OCI-LY1 (cell line): Measurements from ENCODE around the gene SERPINI1.
A peak's percentile ranks its signal among the peaks of the same experiment; 100 is the strongest.

Experiments
- H2AFZ ChIP-seq: fragments of 200-600 bp; sonication (generic), shearing (Covaris generic); 2 replicates; pipeline ENCODE4 v1.6.0; 2014; ENCODE audit warnings: antibody characterized with exemption, mild to moderate bottlenecking, low read length
- H3F3A ChIP-seq: fragments of 200-600 bp; sonication (generic), shearing (Covaris generic); 2 replicates; pipeline ENCODE4 v1.6.0; 2014; ENCODE audit warnings: mild to moderate bottlenecking, antibody characterized with exemption, low read length, moderate library complexity; ENCODE audit not compliant: insufficient read depth
- H3K27ac ChIP-seq: fragments of 200-600 bp; sonication (generic); 2 replicates; pipeline ENCODE4 v1.5.1; 2014; ENCODE audit warnings: low read length, mixed run types, mild to moderate bottlenecking, low read depth; ENCODE audit not compliant: poor library complexity, severe bottlenecking
- H3K27me3 ChIP-seq: fragments of 200-600 bp; sonication (generic); 2 replicates; pipeline ENCODE4 v1.6.0; 2014; ENCODE audit warnings: antibody characterized with exemption, mild to moderate bottlenecking, low read length, moderate library complexity; ENCODE audit not compliant: insufficient read depth
- H3K36me3 ChIP-seq: fragments of 200-600 bp; sonication (generic); 2 replicates; pipeline ENCODE4 v1.6.1; 2014; ENCODE audit warnings: mild to moderate bottlenecking, antibody characterized with exemption, low read length, moderate library complexity, mixed read lengths; ENCODE audit not compliant: insufficient read depth
- H3K4me1 ChIP-seq: fragments of 200-600 bp; sonication (generic); 2 replicates; pipeline ENCODE4 v1.5.1; 2014; ENCODE audit warnings: mild to moderate bottlenecking, low read length, moderate library complexity; ENCODE audit not compliant: insufficient read depth, severe bottlenecking
- H3K4me2 ChIP-seq: fragments of 200-600 bp; sonication (generic), shearing (Covaris generic); 2 replicates; pipeline ENCODE4 v1.6.1; 2014; ENCODE audit warnings: low read length
- H3K4me3 ChIP-seq: fragments of 200-600 bp; sonication (generic); 2 replicates; pipeline ENCODE4 v1.5.1; 2014; ENCODE audit warnings: low read length, low read depth, mild to moderate bottlenecking, mixed read lengths; ENCODE audit not compliant: poor library complexity, severe bottlenecking
- H3K79me2 ChIP-seq: fragments of 200-600 bp; shearing (Covaris generic); 2 replicates; pipeline ENCODE4 v1.6.1; 2016; ENCODE audit warnings: mixed run types, low read length, mixed read lengths; ENCODE audit not compliant: insufficient read depth
- H3K9ac ChIP-seq: fragments of 200-600 bp; sonication (generic), shearing (Covaris generic); 2 replicates; pipeline ENCODE4 v1.6.1; 2014; ENCODE audit warnings: mild to moderate bottlenecking, low read length, mixed read lengths
- H3K9me2 ChIP-seq: fragments of 200-600 bp; sonication (generic), shearing (Covaris generic); 2 replicates; pipeline ENCODE4 v1.6.1; 2014; ENCODE audit warnings: low read depth, mild to moderate bottlenecking, low read length, mixed read lengths
- H3K9me3 ChIP-seq: fragments of 200-600 bp; shearing (Covaris generic); 2 replicates; pipeline ENCODE4 v1.6.1; 2014; ENCODE audit warnings: low read length, mixed read lengths
- H4K20me1 ChIP-seq: fragments of 200-600 bp; sonication (generic), shearing (Covaris generic); 2 replicates; pipeline ENCODE4 v1.6.0; 2016; ENCODE audit warnings: mild to moderate bottlenecking, low read length; ENCODE audit not compliant: insufficient read depth
- CTCF ChIP-seq: fragments of 200-600 bp; sonication (generic), shearing (Covaris generic); IDR thresholded peaks from 2 replicates; pipeline ENCODE4 v1.5.1; 2017; ENCODE audit warnings: mild to moderate bottlenecking, antibody characterized with exemption, low read length, moderate library complexity, mixed read lengths
- EZH2 ChIP-seq: fragments of 200-600 bp; sonication (generic), shearing (Covaris generic); IDR thresholded peaks from 2 replicates; pipeline ENCODE4 v1.8.0; 2017; ENCODE audit warnings: borderline replicate concordance, mixed run types, mild to moderate bottlenecking, antibody characterized with exemption, low read length, moderate library complexity, mixed read lengths

Gene SERPINI1

GRCh38 chr3:167732313-167733065 lies 3.0 kb upstream of the SERPINI1 start:
- Histone ChIP-seq H3K27ac (no peak overlapping the region), H3F3A (no peaks in the 10 kb centered on the region), H3K9me2 (no peaks in the 10 kb centered on the region), H3K9me3 (no peaks in the 10 kb centered on the region), H2AFZ (no peak overlapping the region), H3K4me3 (peak overlapping the region; percentile 88), H3K36me3 (peaks cover 12% of the 10 kb centered on the region; the same call in 1 of the 2 replicates), H3K79me2 (peaks cover 88% of the 10 kb centered on the region), H3K4me2 (peak overlapping the region; percentile 71), H3K4me1 (peaks cover 80% of the 10 kb centered on the region), H3K27me3 (no peaks in the 10 kb centered on the region), H4K20me1 (peaks cover 3% of the 10 kb centered on the region; the same call in 1 of the 2 replicates), H3K9ac (no peak overlapping the region)
- TF ChIP-seq EZH2 (no peak), CTCF (no peak)

DNA sequence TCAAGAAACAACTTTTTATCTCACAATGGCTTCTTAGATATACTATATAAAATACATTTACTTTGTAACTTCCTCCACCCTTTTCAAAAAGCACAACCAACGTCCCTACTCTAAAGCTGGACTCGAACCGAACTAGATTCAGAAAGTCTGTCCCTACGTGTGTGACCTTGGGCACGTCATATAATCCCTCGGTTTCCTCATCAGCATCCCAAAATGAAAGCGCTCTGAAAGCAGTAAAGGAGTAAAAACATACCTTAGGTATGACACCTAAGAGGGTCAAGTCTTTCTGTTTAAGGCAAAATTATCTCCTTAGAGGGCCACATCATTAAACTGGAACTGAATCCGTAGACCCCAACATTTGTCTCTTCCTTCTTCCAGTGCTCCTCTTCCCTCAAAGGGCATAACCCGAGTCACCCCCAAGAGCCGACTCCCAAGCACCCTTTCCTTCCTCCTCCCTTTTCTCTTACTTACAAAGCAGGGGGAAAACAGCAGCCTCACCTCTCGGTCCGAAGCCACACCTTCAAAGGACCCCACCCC lies 1.5 kb upstream of the SERPINI1 start:
- no peaks in the 10 kb centered on the region for H3K27me3 ChIP-seq
- TF ChIP-seq CTCF (no peak), EZH2 (no peak)
- H2AFZ ChIP-seq, result no peak overlapping the region
- H4K20me1 ChIP-seq, result peaks cover 3% of the 10 kb centered on the region; the same call in 1 of the 2 replicates
- peaks cover 80% of the 10 kb centered on the region for H3K4me1 ChIP-seq
- H3K9me2 ChIP-seq, result no peaks in the 10 kb centered on the region
- H3K4me3 ChIP-seq, result peak overlapping the region; percentile 88
- H3K27ac ChIP-seq, result peak overlapping the region; percentile 91
- peaks cover 12% of the 10 kb centered on the region; the same call in 1 of the 2 replicates for H3K36me3 ChIP-seq
- H3K79me2 ChIP-seq, result peaks cover 88% of the 10 kb centered on the region
- H3K9ac ChIP-seq, result peak overlapping the region; percentile 74
- H3F3A ChIP-seq, result peaks cover under 1% of the 10 kb centered on the region; the same call in 1 of the 2 replicates
- H3K4me2 ChIP-seq, result peak overlapping the region; percentile 71
- H3K9me3 ChIP-seq, result no peaks in the 10 kb centered on the region

- Histone ChIP-seq H3K9me2 (no peaks in the 10 kb centered on the region), H3K79me2 (peaks cover 87% of the 10 kb centered on the region), H3F3A (peaks cover 6% of the 10 kb centered on the region; the same call in 1 of the 2 replicates), H3K4me3 (peak within 1 kb of the TSS; percentile 88), H2AFZ (peak within 1 kb of the TSS; percentile 45; the same call in 1 of the 2 replicates), H3K9ac (peak within 1 kb of the TSS; percentile 80), H3K4me2 (peak within 1 kb of the TSS; percentile 94), H3K36me3 (peaks cover 12% of the 10 kb centered on the region; the same call in 1 of the 2 replicates), H3K27me3 (no peaks in the 10 kb centered on the region), H3K4me1 (peaks cover 79% of the 10 kb centered on the region), H3K9me3 (no peaks in the 10 kb centered on the region), H3K27ac (peak within 1 kb of the TSS; percentile 91), H4K20me1 (peaks cover 3% of the 10 kb centered on the region; the same call in 1 of the 2 replicates)
- TF ChIP-seq CTCF (no peak), EZH2 (no peak)
These were observed 856 bp upstream of the SERPINI1 start, which contains the start of gene PDCD10 for GRCh38 chr3:167734498-167735232. Gene PDCD10, minus strand, starts transcription at chr3:167734892. Its CDS starts 14,735 bp downstream, at chr3:167720157.
